SU-DHL-6 (cell line): ENCODE results near the gene IFRD2.

ENCODE experiments used
- H2AFZ ChIP-seq: fragments of 200-600 bp; sonication (generic); 2 replicates; pipeline ENCODE4 v1.6.1; 2014; ENCODE audit warnings: low read depth, mild to moderate bottlenecking, moderate library complexity, mixed read lengths, antibody characterized with exemption, low read length; ENCODE audit not compliant: severe bottlenecking
- H3F3A ChIP-seq: fragments of 200-600 bp; shearing (Covaris generic); 2 replicates; pipeline ENCODE4 v1.6.0; 2016; ENCODE audit warnings: antibody characterized with exemption, mild to moderate bottlenecking; ENCODE audit not compliant: insufficient read depth
- H3K27ac ChIP-seq: fragments of 200-600 bp; sonication (generic); 2 replicates; pipeline ENCODE4 v1.5.1; 2016; ENCODE audit warnings: low read depth, mild to moderate bottlenecking, low read length, moderate library complexity, mixed read lengths
- H3K27me3 ChIP-seq: fragments of 200-600 bp; sonication (generic), shearing (Covaris generic); 2 replicates; pipeline ENCODE4 v1.6.0; 2014; ENCODE audit warnings: mild to moderate bottlenecking, low read length
- H3K36me3 ChIP-seq: fragments of 200-600 bp; sonication (generic); 2 replicates; pipeline ENCODE4 v1.6.1; 2014; ENCODE audit warnings: mild to moderate bottlenecking, low read length, mixed read lengths
- H3K4me2 ChIP-seq: fragments of 300-600, 200-600 bp; shearing (Covaris generic), sonication (generic); 2 replicates; pipeline ENCODE4 v1.6.0; 2014; ENCODE audit warnings: low read length, low read depth, mild to moderate bottlenecking; ENCODE audit not compliant: poor library complexity, severe bottlenecking
- H3K4me3 ChIP-seq: fragments of 200-600 bp; sonication (generic); 2 replicates; pipeline ENCODE4 v1.5.1; 2014; ENCODE audit warnings: antibody characterized with exemption, low read length, mild to moderate bottlenecking, mixed read lengths; ENCODE audit not compliant: insufficient read depth, poor library complexity, severe bottlenecking
- H3K79me2 ChIP-seq: fragments of 200-600 bp; sonication (generic); 2 replicates; pipeline ENCODE4 v1.6.1; 2014; ENCODE audit warnings: mild to moderate bottlenecking, low read length, moderate library complexity; ENCODE audit not compliant: insufficient read depth
- H3K9ac ChIP-seq: fragments of 200-600 bp; sonication (generic); 2 replicates; pipeline ENCODE4 v1.7.0; 2014; ENCODE audit warnings: mild to moderate bottlenecking, low read length
- H3K9me2 ChIP-seq: fragments of 200-600 bp; sonication (generic); replicated peaks from 2 replicates; pipeline ENCODE4 v1.6.1; 2014; ENCODE audit warnings: low read length; ENCODE audit not compliant: insufficient read depth
- H3K9me3 ChIP-seq: fragments of 200-600 bp; sonication (generic); 2 replicates; pipeline ENCODE4 v1.6.1; 2014; ENCODE audit warnings: low read length, mixed read lengths; ENCODE audit not compliant: insufficient read depth
- H4K20me1 ChIP-seq: fragments of 200-600 bp; sonication (generic); 2 replicates; pipeline ENCODE4 v1.6.1; 2014; ENCODE audit warnings: low read depth, mild to moderate bottlenecking, antibody characterized with exemption, low read length, moderate library complexity, mixed read lengths
- CTCF ChIP-seq: fragments of 200-600 bp; sonication (generic); IDR thresholded peaks from one replicate; pipeline ENCODE4 v1.5.1; 2017; ENCODE audit warnings: antibody characterized with exemption, mild to moderate bottlenecking, low read length, moderate library complexity; ENCODE audit not compliant: insufficient read depth, poor library complexity, severe bottlenecking
- EZH2phosphoT487 ChIP-seq: fragments of 200-600 bp; sonication (generic), shearing (Covaris generic); conservative IDR thresholded peaks from 2 replicates; pipeline ENCODE4 v1.6.1; 2018; ENCODE audit warnings: mild to moderate bottlenecking, antibody characterized with exemption, low read length, moderate library complexity, mixed read lengths

The IFRD2 gene

GRCh38 chr3:50333744-50334328 lies 41.6 kb upstream of the IFRD2 start:
- TF ChIP-seq EZH2phosphoT487 (no peak), CTCF (no peak)
- Histone ChIP-seq H3K9ac (no peak overlapping the region), H2AFZ (no peak overlapping the region), H3K9me3 (no peaks in the 10 kb centered on the region), H3K27ac (no peak overlapping the region), H3K4me3 (no peak overlapping the region), H3F3A (peaks cover 14% of the 10 kb centered on the region; the same call in 1 of the 2 replicates), H4K20me1 (no peaks in the 10 kb centered on the region; the same call in 1 of the 2 replicates), H3K79me2 (peaks cover 42% of the 10 kb centered on the region), H3K36me3 (peaks cover 6% of the 10 kb centered on the region; the same call in 1 of the 2 replicates), H3K4me2 (no peak overlapping the region), H3K27me3 (no peaks in the 10 kb centered on the region), H3K9me2 (no peaks in the 10 kb centered on the region)

GRCh38 chr3:50331364-50331907 lies 39.2 kb upstream of the IFRD2 start:
- Histone ChIP-seq H3K36me3 (peaks cover 6% of the 10 kb centered on the region; the same call in 1 of the 2 replicates), H3K9ac (no peak overlapping the region)
- no peak for TF ChIP-seq EZH2phosphoT487
- no peak for TF ChIP-seq CTCF

GRCh38 chr3:50330330-50330729 lies 38.1 kb upstream of the IFRD2 start:
- Histone ChIP-seq H3K4me3 (no peak overlapping the region), H3K9ac (no peak overlapping the region), H3F3A (peaks cover 12% of the 10 kb centered on the region), H3K79me2 (peaks cover 36% of the 10 kb centered on the region), H3K9me2 (no peaks in the 10 kb centered on the region), H3K36me3 (peaks cover 6% of the 10 kb centered on the region; the same call in 1 of the 2 replicates), H3K27ac (no peak overlapping the region), H3K27me3 (no peaks in the 10 kb centered on the region), H3K9me3 (no peaks in the 10 kb centered on the region), H3K4me2 (no peak overlapping the region), H4K20me1 (no peaks in the 10 kb centered on the region), H2AFZ (no peak overlapping the region)
- TF ChIP-seq CTCF (no peak), EZH2phosphoT487 (no peak)

More at GRCh38 chr3:50331364-50331907, 39.2 kb upstream of the IFRD2 start:
- no peaks in the 10 kb centered on the region; the same call in 1 of the 2 replicates for H4K20me1 ChIP-seq
- H3K9me2 ChIP-seq, result no peaks in the 10 kb centered on the region
- no peaks in the 10 kb centered on the region for H3K27me3 ChIP-seq
- H3K27ac ChIP-seq, result no peak overlapping the region
- peaks cover 48% of the 10 kb centered on the region for H3K79me2 ChIP-seq
- no peaks in the 10 kb centered on the region for H3K9me3 ChIP-seq
- H3F3A ChIP-seq, result peaks cover 12% of the 10 kb centered on the region
- no peak overlapping the region for H2AFZ ChIP-seq
- no peak overlapping the region for H3K4me2 ChIP-seq
- H3K4me3 ChIP-seq, result no peak overlapping the region
